ENCODE results near the gene LAMA2.

DNA sequence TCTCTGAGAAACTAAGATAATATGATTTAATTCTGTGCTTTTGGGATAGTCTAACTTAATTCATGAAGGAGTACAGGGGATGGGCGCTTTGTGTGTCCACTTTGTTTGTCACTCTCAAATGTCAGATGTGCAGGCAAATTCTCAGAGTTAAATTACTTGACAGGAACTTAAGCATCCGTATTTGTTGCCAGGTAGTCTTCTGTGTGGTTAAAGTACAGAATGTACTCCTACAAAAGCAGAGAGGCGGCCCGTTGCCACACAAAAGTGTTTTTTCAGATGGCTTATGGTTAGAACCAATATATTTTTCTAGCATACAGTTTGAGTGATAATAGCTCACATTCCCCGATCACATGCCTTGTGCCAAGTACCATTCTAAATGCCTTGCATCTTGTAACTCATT is 234.4 kb downstream of the LAMA2 start:
- TF ChIP-seq POLR2AphosphoS5 (IDR thresholded peaks at IDR 0.05; ENCODE audit: low read depth, low read length), result no peak
- TF ChIP-seq, protein P1, sequence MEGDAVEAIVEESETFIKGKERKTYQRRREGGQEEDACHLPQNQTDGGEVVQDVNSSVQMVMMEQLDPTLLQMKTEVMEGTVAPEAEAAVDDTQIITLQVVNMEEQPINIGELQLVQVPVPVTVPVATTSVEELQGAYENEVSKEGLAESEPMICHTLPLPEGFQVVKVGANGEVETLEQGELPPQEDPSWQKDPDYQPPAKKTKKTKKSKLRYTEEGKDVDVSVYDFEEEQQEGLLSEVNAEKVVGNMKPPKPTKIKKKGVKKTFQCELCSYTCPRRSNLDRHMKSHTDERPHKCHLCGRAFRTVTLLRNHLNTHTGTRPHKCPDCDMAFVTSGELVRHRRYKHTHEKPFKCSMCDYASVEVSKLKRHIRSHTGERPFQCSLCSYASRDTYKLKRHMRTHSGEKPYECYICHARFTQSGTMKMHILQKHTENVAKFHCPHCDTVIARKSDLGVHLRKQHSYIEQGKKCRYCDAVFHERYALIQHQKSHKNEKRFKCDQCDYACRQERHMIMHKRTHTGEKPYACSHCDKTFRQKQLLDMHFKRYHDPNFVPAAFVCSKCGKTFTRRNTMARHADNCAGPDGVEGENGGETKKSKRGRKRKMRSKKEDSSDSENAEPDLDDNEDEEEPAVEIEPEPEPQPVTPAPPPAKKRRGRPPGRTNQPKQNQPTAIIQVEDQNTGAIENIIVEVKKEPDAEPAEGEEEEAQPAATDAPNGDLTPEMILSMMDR (IDR thresholded peaks at IDR 0.05), result no peak
- TF ChIP-seq TCF7L2 (IDR thresholded peaks at IDR 0.05; ENCODE audit: low read depth, low read length), result no peak
- TF ChIP-seq, protein P2, sequence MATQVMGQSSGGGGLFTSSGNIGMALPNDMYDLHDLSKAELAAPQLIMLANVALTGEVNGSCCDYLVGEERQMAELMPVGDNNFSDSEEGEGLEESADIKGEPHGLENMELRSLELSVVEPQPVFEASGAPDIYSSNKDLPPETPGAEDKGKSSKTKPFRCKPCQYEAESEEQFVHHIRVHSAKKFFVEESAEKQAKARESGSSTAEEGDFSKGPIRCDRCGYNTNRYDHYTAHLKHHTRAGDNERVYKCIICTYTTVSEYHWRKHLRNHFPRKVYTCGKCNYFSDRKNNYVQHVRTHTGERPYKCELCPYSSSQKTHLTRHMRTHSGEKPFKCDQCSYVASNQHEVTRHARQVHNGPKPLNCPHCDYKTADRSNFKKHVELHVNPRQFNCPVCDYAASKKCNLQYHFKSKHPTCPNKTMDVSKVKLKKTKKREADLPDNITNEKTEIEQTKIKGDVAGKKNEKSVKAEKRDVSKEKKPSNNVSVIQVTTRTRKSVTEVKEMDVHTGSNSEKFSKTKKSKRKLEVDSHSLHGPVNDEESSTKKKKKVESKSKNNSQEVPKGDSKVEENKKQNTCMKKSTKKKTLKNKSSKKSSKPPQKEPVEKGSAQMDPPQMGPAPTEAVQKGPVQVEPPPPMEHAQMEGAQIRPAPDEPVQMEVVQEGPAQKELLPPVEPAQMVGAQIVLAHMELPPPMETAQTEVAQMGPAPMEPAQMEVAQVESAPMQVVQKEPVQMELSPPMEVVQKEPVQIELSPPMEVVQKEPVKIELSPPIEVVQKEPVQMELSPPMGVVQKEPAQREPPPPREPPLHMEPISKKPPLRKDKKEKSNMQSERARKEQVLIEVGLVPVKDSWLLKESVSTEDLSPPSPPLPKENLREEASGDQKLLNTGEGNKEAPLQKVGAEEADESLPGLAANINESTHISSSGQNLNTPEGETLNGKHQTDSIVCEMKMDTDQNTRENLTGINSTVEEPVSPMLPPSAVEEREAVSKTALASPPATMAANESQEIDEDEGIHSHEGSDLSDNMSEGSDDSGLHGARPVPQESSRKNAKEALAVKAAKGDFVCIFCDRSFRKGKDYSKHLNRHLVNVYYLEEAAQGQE (IDR thresholded peaks at IDR 0.05; ENCODE audit: insufficient read depth in 1 of 2, low read depth in 2 of 2, low read length in 1 of 2), result no peak
